A673 (cell line): ENCODE measurements around the gene TMEM236.

ENCODE experiments used
- EZH2 ChIP-seq: fragments of 200-600 bp; sonication (generic); IDR thresholded peaks from 2 replicates; pipeline ENCODE4 v1.6.1; 2017; ENCODE audit warnings: borderline replicate concordance, low read depth, mild to moderate bottlenecking, mixed read lengths, antibody characterized with exemption, low read length; ENCODE audit not compliant: poor library complexity, severe bottlenecking
- TF ChIP-seq, protein P1 (sequence below): fragments of 300-800, 200-600 bp; sonication (generic); conservative IDR thresholded peaks from 2 replicates; pipeline ENCODE4 v1.5.1; 2017; ENCODE audit warnings: low read depth, mild to moderate bottlenecking, antibody characterized with exemption, low read length, moderate library complexity, mixed read lengths

DNA sequence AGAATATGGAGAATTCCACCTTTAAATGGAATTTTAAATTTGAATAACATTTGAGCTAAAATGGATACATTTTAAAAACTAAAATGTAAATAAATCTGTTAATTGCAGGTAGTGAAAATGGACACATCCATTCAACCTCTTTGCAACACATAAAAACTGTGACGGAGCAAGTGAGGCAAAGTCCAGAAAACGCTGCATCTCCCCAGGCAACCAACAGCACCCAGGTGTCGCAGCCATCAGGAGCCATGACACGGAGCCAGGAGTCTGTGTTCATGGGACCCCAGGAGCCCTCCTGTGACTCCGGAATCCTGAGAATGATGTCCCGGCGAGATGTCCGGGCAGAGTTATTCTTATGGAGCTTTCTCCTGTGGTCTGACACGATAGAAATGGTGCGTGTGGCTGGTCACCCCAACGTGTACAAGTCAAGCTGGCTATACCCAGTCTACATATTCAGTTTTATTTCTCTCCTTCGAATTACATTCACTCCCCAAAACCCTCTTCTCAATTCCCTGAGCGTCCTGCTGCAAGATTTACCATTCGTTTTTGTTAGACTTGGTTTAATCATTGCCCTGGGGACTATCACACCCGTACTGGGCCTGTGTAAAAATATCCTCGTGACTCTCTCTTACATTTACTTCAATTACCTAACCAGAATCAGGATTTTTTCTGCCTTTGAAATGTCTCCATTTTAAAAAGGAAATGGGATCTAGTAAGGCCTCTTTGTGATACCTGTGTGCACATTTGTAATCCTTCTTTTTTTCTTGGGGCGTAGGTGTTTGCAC, 44.0 kb downstream of the TMEM236 start:
- TF ChIP-seq, protein P1, sequence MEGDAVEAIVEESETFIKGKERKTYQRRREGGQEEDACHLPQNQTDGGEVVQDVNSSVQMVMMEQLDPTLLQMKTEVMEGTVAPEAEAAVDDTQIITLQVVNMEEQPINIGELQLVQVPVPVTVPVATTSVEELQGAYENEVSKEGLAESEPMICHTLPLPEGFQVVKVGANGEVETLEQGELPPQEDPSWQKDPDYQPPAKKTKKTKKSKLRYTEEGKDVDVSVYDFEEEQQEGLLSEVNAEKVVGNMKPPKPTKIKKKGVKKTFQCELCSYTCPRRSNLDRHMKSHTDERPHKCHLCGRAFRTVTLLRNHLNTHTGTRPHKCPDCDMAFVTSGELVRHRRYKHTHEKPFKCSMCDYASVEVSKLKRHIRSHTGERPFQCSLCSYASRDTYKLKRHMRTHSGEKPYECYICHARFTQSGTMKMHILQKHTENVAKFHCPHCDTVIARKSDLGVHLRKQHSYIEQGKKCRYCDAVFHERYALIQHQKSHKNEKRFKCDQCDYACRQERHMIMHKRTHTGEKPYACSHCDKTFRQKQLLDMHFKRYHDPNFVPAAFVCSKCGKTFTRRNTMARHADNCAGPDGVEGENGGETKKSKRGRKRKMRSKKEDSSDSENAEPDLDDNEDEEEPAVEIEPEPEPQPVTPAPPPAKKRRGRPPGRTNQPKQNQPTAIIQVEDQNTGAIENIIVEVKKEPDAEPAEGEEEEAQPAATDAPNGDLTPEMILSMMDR = no peak
- no peak for TF ChIP-seq EZH2
